IPS-NIHi7 (cell line): ENCODE measurements around the gene VPS9D1.
"Not testable (repeated sequence)": the region's sequence is repeated elsewhere in the genome, so short reads cannot be mapped to it uniquely, and the experiment has no call there.

ENCODE experiments used
- DNase-seq: peaks from one replicate; pipeline ENCODE4 v3.0.0; 2012; ENCODE audit warnings: mixed read lengths; ENCODE audit errors: extremely low spot score

VPS9D1 gene

GRCh38 chr16:89710709-89711564 is 9.8 kb downstream of the VPS9D1 start:
- DNase-seq, result no peak

DNA sequence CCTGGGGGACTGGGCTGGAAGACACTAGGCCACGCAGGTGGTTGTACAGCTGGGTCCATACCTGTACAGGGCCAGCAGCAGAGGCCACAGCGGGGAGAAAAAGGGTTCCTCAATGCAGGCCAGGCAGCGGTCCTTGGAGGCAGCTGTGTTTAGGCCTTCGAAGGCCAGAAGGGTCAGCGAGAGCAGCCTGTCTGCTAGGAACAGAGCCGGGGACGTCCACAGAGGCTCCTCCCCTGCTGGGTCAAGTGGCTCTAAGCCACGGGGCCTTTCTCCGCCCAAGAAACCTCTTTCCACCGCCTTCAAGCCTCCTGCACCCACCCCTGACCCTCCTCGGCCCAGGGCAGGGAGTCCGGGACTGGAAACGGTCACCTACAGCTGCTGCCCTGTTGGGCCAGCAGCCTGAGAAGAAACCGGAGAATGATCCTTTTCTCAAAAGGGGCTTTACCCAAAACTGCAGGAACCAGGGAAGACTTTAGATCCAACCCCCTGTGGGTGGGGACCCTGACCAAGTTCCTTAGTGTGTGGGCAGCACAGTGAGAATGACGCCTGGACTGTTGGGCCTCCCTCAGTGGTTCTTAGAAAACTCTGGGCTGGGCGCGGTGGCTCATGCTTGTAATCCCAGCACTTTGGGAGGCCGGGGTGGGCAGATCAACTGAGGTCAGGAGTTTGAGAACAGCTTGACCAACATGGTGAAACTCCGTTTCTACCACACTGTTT is 10.8 kb downstream of the VPS9D1 start:
- no peak for DNase-seq

- peak; percentile 43 for DNase-seq
These were observed 11.5 kb downstream of the VPS9D1 start for GRCh38 chr16:89709166-89709565.

- no peak for DNase-seq
These were observed 12.2 kb downstream of the VPS9D1 start for GRCh38 chr16:89708481-89708931.

DNA sequence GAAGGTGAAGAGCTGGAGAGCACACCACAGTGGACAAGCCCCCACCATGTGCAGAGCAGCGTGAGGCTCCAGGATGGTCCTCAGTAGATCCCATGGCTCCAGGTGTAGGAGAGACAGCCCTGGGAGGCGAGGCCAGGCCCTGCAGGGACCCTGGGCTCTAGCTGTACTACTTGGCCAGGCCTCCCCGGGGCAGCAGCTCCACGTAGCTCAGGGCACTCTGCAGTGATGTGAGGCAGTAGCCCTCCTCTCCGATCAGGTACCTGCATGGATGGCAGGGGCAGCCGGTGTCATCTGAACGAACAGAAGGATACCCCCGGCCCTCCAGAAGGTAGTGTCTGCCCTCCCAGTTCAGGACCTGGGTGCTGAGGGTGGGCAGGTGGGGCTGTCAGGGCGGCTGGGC is 13.0 kb downstream of the VPS9D1 start:
- no peak for DNase-seq

DNA sequence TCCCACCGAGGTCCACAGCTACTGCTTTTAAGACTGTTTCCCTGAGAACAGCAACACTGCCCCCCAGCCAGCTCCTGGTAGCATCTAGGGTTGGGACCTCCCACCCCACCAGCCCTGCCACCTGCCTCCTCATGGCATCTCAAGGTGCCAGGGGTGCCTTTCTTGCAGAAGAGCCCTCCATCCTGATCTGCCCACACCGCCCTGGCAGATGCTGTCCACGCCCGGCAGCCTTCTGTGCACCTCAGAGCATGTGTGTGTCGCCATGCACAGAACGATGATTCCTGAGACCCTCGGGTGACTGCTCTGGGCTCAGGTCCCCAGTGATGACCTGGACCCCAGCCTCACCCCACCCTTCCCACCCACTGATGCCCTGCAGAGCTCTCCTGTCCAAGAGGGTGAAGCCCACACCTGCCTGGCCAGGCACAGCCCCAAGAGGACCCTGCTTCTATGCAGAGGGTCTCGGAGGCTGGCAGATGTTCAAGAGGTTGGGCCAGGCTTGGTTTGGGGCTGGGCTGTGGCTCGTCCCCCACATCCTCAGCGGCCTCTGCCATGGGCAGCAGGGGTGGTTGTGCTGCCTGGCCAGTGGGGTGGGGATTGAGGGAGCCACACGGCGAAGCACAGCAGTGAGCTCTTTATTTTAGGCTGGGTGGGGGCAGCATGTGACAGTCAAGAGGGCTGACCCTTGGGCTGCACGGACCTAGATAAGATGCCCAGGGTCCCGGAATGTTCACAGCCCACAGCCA is 14.0 kb downstream of the VPS9D1 start:
- no peak for DNase-seq

DNA sequence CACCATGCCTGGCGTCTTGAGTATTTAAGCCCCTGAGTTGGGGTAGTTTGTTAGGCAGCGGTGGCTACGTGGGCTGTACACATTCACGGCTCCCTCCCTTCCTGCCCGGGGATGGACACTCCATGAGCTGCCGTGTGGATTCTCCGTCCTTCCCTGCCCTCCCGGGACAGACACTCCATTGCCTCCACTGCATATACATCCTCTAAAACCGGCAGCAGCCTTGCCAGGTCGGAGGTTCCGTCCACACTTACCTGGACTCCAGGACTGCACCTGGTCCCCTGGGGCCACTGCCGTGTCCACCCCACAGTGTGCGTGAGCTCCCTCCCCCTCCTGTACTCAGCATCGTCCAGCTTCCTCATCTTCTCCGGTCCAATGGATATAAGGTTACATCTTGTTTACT is 15.7 kb downstream of the VPS9D1 start:
- DNase-seq, result no peak

DNA sequence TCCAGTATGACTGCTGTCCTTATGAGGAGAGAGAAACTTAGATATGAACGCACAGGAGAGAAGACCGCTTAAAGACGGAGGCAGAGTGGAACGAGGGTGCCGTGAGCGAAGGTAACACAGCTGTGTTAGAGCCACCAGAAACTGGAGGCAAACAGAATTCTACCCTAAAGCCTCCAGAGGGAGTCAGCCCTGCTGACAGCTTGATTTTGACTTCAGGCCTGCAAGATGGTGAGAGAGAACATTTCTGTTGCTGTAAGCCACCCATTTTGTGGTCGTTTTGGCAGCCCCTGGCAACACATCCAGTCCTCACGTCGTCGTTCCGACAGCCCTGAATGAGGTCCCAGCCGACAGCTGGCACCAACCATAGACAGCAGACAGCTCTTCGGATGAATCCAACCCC is 16.4 kb downstream of the VPS9D1 start:
- no peak for DNase-seq

GRCh38 chr16:89701425-89702406 is 19.0 kb downstream of the VPS9D1 start, which contains the start of gene SPATA2L:
Gene SPATA2L, minus strand, starts transcription at chr16:89701705. Its CDS starts 473 bp downstream, at chr16:89701232.
- DNase-seq, result peak; percentile 96

GRCh38 chr16:89700649-89701424 is 19.9 kb downstream of the VPS9D1 start:
- DNase-seq, result peak; percentile 60

GRCh38 chr16:89700100-89700648 is 20.5 kb downstream of the VPS9D1 start:
- DNase-seq, result peak; percentile 97

GRCh38 chr16:89699629-89700099 is 21.0 kb downstream of the VPS9D1 start:
- DNase-seq, result not testable (repeated sequence)

DNA sequence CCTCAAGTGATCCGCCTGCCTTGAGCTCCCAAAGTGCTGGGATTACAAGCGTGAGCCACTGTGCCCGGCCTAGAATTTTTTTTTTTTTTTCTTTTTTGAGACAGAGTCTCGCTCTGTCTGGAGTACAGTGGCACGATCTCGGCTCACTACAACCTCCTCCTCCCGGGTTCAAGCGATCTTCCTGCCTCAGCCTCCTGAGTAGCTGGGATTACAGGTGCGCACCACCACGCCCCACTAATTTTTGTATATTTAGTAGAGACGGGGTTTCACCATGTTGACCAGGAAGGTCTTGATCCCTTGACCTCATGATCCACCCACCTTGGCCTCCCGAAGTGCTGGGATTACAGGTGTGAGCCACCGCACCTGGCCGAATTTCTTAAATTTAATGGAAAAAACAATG is 22.0 kb downstream of the VPS9D1 start:
- DNase-seq, result not testable (repeated sequence)

DNA sequence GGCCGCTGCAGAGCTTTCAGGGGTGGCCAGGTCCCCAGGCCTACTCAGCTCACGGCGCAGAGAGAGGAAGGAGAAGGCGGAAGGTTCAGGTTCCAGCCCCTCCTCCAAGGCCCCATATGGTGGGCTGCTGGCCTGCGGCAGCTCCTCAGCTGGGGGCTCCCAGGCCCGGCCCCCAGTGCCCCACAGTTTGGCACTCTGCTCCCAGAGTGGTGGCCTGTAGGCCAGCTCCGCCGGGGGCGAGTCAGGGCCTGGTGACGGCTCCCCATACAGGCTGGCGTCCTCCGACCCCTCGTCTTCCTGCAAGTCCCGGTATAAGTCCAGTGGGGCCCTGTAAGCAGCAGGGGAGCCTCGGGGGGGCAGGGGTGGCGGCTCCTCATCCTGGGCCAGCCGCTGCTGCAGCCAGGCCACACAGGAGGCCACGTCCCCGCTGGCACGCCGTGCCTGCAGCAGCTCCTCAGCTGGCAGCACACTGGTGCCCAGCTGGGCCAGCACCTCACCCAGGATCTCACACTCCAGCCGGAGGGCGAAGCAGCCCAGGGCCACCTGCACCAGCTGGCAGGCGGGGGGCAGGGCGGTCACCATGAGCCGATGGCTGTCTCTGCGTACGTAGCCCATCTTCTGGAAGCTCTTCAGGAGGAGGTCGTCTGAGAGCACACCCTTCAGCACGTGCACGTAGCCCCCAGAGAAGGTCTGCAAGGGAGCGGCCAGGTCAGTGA is 22.9 kb downstream of the VPS9D1 start:
- DNase-seq, result no peak

- DNase-seq, result no peak
These were observed 23.5 kb downstream of the VPS9D1 start for GRCh38 chr16:89697161-89697615.

DNA sequence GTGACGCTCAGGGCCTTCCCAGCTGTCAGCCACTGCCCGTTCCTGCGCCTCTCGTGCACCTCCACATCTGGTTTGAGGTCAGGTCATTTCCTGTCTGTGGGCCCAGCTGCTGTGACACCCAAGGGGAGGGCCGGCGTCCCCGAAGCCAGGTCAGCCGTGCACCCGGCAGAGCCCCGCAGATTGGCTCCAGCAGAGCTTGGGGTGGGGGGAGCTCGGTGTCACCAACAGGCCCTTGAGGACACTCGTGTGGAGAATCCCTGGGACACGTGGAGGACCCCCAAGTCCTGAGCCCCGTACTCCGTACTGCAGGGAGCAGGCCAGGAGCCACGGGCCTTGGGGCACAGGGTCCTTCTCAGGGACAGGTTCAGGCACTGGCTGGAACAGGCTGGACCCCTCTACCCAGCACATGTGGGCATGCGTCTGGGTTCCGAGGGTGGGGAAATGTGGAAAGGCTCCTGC is 24.0 kb downstream of the VPS9D1 start:
- no peak for DNase-seq

- no peak for DNase-seq
These were observed 24.6 kb downstream of the VPS9D1 start for GRCh38 chr16:89695875-89696669.
